Sciatic nerve (tissue), 2 donors: ENCODE data around the gene DZIP3. TPM values are rescaled to one million over a fixed set of nuclear protein-coding genes. Genes with fewer than 3 reads are reported as not detected.
"Not testable (repeated sequence)": the region's sequence is repeated elsewhere in the genome, so short reads cannot be mapped to it uniquely, and the experiment has no call there.

Experiments
- ATAC-seq: fragments of 200-7000 bp; cut with Tn5 transposase; one replicate; pipeline ENCODE4 v1.9.1; 2020; ENCODE audit warnings: mild to moderate bottlenecking, moderate library complexity
- DNase-seq: peaks from one replicate; pipeline ENCODE4 v3.0.0-alpha.2; 2020; ENCODE audit warnings: low spot score
- intact Hi-C: fragments of 100-400 bp; cut with DNase I; formaldehyde crosslinking; loops from one replicate; pipeline ENCODE4 v1.14.2; 2022
- total RNA-seq: library from RNA; stranded (reverse); fragmentation: NEBNext Ultra II Directional; extraction: Animal tissue kit (Norgen Biotek cat#: 25700); gene quantifications from one replicate; pipeline ENCODE4 v1.2.1, GENCODE V29; 2021
- donor health status: DM: no; HTN: no; CAD: no.
- donor health status: DM: no; HTN: no; CAD: no.

The DZIP3 gene
- total RNA-seq, 1 donor from 2014 or later: 19.8 TPM

DNA sequence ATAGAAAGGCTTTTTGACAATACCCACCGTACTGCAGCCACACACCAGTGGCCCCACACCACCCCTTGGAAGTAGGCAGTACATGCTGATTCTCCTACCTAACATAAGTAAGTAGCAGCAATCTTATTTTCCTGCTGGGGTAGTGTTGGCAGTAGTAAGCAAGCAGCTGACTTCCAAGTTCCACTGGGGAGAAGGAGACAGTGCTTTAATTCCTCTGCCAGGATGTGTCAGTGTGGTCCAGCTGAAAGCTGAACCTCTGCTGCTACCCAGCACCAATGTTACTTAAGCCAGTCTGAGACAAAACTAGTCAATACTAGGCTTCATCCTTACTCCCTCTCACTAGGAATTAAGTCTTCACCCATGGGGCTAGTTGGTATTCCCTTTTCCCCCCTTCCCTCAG, 74.7 kb downstream of the DZIP3 start:
- intact Hi-C loops: no loop called here
- DNase-seq: no peak
- ATAC-seq: no peak

DNA sequence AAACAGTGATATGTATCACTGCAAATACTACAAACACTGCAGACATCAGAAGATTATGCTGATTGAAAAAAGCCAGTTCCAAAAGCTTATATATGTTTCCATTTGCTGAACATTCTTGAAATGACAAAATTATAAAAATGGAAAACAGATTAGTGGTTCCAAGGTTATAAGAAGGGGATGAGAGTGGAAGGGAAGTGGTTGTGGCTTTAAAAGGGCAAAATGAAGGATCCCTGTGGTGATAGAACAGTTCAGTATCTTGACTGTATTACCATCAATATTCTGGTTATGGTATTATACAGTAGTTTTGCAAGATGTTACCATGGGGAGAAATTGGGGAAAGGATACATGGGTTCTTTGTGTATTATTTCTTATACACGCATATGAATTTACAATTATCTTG, 77.8 kb downstream of the DZIP3 start:
- DNase-seq: no peak
- intact Hi-C loops: no loop called here
- ATAC-seq: no peak

DNA sequence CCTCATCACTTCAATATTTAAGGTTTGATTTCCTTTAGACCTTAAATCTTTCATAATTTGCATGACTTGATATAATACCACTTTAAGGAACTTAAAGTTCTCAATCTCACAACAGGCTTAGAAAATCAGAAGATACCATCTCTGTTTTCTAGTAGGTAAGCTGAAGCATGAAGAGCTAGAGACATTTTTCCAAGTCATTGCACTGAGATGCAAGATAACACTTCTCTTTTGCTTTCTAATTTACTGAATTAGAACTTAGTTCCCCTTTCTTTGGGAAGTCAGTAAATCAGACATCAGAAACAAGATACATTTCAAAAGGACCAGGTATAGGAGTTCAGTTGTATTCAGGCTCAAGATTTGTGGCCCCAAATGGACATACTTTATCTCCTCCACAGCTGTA, 79.7 kb downstream of the DZIP3 start:
- no peak for ATAC-seq
- intact Hi-C loops: no loop called here
- DNase-seq: no peak

- ATAC-seq: no peak
- no peak for DNase-seq
- intact Hi-C loops: no loop called here
Measured at GRCh38 chr3:108672701-108673100, 83.2 kb downstream of the DZIP3 start.

DNA sequence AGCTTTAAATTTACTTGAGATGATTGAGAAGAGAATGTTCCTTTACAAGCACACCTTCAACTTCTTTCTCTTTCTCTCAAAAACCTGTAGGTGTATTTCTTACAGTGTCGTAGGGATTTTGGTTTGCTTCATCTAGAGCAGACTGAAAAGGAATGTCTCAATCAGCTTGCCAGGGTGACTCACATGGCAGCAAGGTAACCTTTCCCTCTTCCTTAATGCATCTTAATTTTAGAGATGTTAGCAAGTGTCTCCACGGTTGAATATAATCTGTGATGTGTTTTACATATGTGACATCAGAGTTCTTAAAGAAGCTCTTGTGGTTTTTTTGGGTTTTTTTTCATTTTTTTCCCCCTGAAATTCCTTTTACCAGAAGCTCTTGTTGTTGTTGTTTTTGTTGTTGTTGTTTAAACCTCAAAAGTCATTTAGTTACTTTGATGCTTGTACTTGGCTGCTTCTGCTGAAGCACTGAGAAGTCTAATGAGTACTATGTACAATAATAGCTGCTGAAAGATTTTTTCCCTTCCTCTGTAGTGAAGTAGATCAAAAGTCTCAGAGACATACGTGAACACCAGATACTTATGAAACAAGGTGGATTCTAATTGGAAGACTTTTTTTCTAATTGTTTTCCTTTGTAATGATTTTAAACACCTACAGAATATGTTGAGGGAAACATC, 84.6 kb downstream of the DZIP3 start:
- DNase-seq: no peak
- ATAC-seq: no peak
- intact Hi-C loops: no loop called here

DNA sequence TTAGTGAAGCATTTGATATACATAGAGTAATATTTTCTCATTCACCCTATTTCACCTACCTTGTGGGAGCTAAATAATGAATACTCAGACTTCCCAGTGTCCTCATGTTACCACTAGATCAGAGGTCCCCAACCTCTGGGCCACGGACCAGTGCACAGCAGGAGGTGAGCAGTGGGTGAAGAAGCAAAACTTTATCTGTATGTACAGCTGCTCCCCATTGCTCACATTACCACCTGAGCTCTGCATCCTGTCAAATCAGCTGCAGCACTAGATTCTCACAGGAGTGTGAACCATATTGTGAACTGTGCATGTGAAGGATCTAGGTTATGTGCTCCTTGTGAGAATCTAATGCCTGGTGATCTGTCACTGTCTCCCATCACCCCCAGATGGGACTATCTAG, 88.3 kb downstream of the DZIP3 start:
- intact Hi-C loops: no loop called here
- ATAC-seq (no peak), DNase-seq (no peak)

DNA sequence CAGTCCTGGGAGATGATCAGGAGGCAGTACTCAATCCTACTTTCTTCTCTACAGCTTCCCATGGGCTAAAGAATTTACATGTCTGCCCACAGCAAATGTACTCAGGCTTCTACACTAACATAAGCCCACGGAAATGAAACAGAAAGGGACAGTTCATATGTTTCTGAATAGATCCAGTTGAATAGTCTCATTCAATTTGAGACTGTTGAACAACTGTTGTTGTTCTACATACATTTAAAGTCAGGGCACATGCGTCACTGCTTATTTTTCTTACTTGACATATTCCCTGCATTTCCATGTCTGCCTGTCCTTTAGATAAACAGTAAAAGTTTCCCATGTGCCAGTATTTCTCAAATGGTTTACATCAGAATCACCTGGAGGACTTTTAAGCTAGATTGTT, 102.8 kb downstream of the DZIP3 start:
- DNase-seq, ATAC-seq, intact Hi-C loops: not testable (repeated sequence)

DNA sequence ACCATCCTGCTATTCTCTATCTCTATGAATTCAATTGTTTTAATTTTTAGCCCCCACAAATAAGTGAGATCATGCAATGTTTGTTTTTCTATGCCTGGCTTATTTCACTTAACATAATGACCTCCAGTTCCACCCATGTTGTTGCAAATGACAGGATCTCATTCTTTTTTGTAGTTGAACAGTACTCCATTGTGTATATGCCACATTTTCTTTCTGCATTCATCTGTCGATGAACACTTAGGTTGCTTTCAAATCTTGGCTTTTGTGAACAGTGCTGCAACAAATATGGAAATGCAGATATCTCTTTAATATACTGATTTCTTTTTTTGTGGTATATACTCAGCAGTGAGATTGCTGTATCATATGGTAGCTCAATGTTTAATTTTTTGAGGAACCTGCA, 108.9 kb downstream of the DZIP3 start:
- intact Hi-C loops: no loop called here
- no peak for DNase-seq
- ATAC-seq: no peak

DNA sequence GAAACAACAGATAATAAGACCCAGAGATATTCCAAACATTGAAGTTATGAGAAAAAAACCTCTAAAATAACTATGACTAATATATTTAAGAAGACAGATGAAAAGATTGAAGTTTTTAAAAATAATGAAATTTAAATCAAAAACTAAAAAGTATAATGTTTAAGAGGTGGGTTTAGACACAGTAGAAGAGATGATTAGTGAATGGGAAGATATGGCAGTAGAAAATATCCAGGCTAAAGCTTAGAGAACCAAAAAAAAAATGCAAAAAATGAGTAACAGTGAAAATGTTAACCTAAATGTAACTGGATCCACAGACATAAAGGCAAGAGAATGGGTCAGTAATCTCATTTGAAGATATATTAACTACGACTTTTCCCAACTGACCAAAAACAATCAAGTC, 115.5 kb downstream of the DZIP3 start:
- intact Hi-C loops: no loop called here
- no peak for ATAC-seq
- DNase-seq: no peak

DNA sequence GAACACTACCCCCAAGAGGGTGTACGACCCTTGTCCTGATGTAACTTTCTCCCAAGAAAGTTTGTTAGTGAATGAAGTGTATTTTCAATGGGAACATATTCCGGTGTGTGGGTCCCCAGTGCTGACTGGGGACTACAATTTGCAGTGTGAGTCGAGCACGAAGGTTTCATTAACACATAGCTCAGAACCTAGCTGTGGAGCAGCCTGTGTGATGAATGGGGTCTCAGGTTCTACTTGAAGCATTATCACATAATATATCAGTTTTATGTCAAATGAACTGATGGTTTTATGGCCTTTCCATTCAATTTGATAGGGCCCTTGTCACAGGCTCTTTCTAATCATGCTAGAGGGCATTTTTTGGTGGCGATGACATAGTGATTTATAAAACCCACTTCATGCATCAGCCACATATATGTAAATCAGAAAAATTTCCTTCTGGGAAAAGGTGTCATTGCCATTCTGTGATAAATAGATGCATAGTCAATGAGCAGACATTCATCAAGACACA, 123.5 kb downstream of the DZIP3 start:
- no peak for DNase-seq
- no peak for ATAC-seq
- intact Hi-C loops: no loop called here

GRCh38 chr3:108713816-108714215, 124.3 kb downstream of the DZIP3 start:
- no peak for ATAC-seq
- intact Hi-C loops: no loop called here
- no peak for DNase-seq

- intact Hi-C loops: no loop called here
- ATAC-seq: no peak
Measured at GRCh38 chr3:108718454-108718853, 128.9 kb downstream of the DZIP3 start.

DNA sequence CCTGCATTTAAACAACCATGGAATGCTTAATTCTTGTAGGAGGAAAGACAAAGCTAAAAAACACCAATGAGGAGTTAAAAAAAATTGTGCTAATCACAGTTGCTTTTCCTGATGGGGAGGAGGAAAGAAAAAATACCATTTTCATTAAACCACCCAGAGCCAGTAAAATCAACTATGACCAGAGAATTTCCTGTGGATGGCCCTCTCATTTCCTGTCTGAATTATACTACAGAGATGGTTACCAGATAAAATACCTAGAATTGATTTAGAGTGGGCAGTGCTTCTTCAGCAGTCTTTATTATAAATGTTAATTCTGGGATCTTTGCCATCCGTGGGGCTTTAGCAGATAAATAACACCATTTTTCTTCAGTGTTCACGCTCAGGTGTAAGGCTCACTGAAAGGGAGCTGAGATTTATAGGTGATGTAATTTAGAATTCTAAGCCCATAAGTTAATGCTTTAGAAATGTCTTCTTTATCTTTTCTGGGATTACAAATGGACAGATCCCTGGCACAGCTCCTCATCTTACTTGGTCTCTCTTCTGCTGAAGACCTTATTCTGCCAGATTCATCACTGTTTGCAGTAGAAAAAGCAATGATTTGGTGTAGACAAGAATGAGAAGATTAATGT, 129.8 kb downstream of the DZIP3 start:
- no peak for DNase-seq
- intact Hi-C loops: no loop called here
- no peak for ATAC-seq

More at GRCh38 chr3:108718454-108718853, 128.9 kb downstream of the DZIP3 start:
- no peak for DNase-seq

DNA sequence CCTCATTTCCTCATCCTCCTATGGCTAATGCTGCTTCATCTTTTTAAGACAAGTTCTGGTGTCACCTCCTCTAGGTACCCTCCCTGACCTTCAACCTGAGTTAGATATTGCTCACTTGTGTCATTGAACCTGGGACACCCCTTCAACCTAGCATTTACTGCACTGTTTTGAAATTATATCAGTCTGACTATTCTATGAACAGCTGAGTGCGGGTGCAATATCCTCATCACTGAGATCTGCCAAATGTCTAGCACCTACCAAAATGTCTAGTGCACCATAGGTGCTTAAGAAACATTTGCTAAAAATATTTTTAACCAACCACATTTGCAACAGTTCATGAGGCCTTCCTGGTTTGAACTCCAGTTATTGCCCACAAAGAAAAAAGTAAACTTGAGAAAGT, 133.2 kb downstream of the DZIP3 start:
- intact Hi-C loops: no loop called here
- DNase-seq (no peak), ATAC-seq (no peak)

- intact Hi-C loops: no loop called here
- DNase-seq: no peak
Measured at GRCh38 chr3:108724101-108724500, 134.6 kb downstream of the DZIP3 start.

DNA sequence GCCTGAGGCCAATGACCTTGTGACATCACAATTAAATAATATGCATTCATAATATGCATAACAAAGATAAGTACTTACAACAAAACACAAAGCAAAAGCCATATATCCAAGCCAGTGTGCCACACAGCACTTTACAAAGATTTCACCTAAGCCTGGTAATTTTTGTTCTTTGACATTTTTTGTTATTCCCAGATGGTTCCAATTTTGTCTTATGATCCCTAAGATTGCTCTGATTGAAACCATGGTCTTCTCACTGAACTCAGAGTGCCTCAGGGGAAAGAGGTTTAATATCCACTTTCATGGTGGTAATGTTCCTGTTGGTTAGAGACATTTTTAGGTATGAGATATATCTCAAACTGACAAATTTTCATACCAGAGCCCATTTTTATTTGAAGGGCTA, 138.6 kb downstream of the DZIP3 start:
- no peak for DNase-seq
- ATAC-seq: no peak

More at GRCh38 chr3:108724101-108724500, 134.6 kb downstream of the DZIP3 start:
- no peak for ATAC-seq

GRCh38 chr3:108728934-108729333, 139.4 kb downstream of the DZIP3 start:
- intact Hi-C loops: no loop called here

More for the DNA sequence above, 138.6 kb downstream of the DZIP3 start:
- intact Hi-C loops: no loop called here

DNA sequence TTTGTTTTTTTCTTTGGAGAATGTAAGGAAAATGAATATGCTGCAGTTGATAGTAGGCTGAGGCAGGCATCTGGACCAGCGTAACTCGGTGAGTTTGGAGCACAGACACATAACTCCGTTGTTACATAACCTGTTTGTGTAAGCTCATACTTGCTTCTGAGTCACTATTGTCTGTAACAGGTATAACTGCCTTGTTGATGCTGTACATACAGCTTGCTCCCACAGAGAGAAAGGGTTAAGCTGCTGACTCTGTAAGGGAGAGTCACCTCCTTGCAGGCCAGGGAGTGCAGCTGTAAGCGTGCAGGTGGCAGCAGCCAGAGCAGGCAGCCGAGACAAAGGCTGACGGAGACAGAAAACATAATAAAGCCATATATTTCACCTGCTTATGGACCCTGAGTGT, 147.3 kb downstream of the DZIP3 start:
- DNase-seq (no peak), ATAC-seq (no peak)
- intact Hi-C loops: no loop called here

More at GRCh38 chr3:108728934-108729333, 139.4 kb downstream of the DZIP3 start:
- ATAC-seq: no peak
- no peak for DNase-seq

DNA sequence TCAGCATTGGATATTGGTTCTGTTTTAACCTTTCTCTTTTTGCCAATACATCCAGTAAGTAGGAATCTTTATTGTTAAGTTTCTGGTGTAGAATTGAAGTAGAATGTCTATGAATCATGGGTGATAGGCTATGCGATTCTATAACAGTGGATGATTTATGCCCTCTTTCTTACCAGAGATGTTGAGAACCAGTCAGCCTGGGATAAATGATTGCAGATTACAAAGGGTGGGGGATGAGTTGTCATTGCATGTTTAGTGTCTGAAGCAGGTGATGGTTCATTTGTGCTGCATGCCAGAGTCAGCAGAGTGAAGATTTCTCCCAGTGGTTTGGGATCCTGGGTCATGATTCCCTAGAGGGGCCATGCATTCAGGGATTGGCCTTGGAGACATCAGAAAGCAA, 153.4 kb downstream of the DZIP3 start:
- DNase-seq: no peak
- ATAC-seq: no peak
- intact Hi-C loops: no loop called here
